Activated CD8-positive, alpha-beta memory T cell treated with anti-CD3 and anti-CD28 coated beads for 24 hours (primary cell): ENCODE data around the gene NRP1.
"Not testable (repeated sequence)": the region's sequence is repeated elsewhere in the genome, so short reads cannot be mapped to it uniquely, and the experiment has no call there.

Source experiments
- DNase-seq: peaks from one replicate; pipeline ENCODE4 v3.0.0-alpha.2; 2020

The NRP1 gene

GRCh38 chr10:33315891-33316290, 18.6 kb downstream of the NRP1 start:
- DNase-seq: no peak

- no peak for DNase-seq
These were observed 19.5 kb downstream of the NRP1 start for GRCh38 chr10:33314811-33315561.

DNA sequence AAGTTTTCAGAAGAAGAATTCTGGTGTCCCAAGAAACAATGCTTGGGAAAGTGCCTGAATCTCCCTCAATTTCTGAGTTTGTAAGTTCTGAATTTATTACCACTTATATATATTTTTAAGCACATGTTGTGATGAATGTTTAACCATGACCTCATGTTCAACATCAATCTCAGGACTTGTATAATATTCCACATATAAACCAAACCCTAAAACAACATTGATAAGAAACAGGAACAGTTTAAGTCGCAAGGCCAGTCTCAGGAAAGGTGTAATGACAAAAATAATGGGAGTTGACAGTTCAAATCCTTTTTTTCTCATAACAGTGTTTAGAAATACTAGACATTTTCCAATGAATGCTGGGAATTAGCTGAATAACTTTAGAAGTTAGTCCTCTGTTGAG, 22.8 kb downstream of the NRP1 start:
- DNase-seq: no peak

DNA sequence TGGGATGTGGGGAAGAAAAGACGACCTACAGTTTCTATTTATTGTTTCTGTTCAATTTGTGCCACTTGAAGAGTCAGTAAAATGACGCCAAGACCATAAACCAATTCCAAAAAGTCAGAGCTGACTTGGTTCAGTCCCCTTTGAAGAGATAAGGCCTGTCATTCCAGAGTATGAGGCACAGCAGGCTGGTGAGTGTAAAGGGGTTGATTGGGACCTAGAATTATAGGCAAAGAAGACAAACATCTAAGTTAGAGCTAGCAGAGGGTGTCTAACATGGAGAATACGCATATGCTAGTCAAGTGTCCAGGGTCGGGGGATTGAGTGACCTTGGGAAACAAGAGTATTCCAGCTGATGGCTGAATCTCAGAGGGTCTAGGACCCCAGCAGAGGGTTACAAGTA, 23.6 kb downstream of the NRP1 start:
- no peak for DNase-seq

DNA sequence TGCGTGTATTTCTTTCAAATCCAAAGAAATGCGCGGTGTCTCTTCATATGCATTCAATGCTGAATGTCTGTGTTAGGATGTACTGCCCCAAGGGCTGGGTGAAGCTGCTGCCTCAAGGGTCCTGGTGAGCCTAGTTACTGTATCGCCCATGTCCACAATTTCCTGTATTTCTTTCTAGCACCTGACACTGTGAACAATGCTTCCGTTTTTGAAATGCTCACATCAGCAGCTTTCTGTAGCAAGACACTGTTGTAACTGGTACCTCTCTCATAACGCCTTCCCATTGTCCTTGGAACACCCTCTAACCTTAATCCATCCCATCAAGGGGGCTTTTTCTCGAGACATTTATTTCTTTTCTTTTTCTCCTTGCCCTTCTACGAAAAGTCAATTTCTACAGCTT, 25.1 kb downstream of the NRP1 start:
- DNase-seq: no peak

GRCh38 chr10:33307835-33308234, 26.6 kb downstream of the NRP1 start:
- DNase-seq: no peak

DNA sequence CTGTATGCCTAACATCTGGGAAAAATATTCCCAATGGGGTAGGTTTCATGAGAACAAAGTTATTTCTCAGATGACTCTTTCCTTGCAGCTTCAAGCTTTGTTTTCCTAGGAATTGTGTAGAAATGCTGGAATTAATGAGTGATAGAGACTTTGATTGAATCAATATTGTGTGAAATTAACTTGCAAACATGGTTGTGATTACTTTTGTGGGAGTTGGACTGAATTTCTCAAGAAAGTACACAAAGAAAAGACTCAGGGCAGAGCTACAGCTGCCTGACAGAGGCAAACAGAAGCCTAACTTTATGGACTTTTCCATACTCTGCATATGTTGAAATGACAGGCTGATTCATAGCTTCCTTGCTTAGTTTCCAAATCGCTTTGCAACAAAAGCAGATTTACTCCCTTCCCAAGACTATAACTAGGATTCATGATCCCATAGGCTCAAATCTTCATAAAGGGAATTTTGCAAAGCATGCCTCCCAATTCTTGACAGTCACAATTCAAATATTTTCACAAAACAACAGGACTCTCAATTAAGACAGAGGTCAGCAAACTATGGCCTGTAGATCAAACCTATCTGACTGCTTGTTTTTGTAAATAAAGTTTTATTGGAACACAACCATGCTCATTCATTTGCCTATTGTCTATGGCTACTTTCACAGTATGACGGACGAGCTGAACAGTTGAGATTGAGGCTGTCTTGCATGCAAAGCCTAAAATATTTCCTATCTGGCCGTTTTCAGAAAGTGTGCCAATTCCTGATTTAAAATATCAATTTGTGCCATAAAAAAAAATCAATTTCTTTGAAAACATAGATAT, 27.6 kb downstream of the NRP1 start:
- DNase-seq: no peak

GRCh38 chr10:33306126-33306525, 28.3 kb downstream of the NRP1 start:
- DNase-seq: no peak

DNA sequence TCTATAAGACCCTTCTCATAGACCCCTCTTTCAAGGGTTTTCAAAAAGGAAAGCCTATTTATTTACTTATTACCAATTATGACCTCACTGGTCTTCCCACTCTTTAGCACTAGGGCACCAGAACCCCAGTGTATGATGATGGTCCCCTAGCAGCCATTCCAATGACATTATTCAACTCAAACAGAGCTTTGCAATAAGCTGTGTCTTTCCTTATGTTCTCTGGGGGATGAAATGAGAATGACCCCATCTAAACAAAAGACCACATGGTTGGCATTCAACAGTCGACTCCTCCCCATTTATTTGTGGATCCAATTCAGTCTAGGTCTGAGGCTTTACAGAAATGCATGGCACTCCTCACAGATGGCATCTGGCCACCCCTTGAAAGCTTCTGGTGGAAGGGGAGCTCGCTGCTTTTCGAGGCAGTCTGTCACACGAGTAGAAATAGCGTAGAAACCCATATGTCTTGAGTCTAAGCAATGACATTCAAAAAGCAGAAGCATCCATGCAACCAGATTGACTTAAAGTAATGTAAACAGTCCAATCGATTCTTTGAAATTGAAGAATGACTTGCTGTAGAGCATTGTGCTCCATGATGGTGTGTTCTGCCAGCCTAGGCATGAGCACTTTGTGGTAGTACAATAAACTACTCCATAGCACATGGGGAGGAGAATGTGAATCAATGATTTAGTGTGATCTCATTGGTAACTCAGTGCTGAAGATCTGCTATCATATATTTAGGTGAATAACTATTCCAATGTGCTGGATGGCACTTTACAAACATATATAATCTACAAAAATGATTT, 29.8 kb downstream of the NRP1 start:
- no peak for DNase-seq

DNA sequence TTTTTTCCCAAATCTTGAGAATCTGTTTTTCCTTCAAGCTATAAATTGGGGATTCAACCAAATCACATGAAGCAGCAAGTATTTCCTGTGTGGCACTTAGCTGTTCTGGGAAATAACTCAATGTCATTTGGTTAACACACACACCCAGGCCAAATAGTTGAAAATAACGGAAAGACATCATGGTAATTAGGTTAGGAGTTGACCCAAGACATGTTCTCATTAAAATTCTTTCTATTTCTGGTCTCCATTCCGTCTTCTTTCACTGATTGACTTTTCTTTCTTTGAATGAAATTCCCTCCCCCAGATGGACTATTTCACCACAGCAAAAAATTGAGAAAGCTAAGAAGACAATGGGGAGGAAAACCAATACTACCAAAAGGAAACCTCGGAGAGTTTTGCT, 30.5 kb downstream of the NRP1 start:
- DNase-seq: no peak

DNA sequence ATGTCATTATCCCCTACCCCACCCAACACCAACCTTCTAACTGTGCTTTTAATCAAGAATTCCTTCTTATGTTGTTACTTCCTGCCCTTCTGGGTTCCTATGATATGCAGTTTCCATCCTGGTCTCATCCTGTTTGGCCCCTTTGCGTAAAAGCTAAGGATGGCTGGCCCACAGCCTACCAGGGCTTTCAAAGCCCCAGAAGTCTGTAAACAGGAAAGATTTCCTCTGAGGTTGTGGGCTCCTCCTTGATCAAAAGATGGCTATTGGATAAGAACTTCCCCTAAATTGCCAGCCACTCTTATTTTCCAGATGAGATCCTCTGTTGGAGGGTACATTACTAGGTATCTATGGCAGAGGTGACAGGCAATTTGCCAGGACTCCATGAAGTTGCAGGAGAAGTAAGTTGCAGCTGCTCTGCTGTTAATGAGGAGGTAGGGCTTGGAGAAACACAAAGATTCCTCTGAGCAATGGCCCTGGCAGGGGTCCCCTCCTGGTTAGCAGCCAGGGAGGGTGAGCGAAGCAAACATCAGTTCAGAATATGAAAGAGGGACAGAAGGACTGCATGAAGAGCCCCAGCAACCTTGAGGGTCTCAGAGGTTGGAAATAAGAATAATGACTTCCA, 32.1 kb downstream of the NRP1 start:
- DNase-seq: no peak

DNA sequence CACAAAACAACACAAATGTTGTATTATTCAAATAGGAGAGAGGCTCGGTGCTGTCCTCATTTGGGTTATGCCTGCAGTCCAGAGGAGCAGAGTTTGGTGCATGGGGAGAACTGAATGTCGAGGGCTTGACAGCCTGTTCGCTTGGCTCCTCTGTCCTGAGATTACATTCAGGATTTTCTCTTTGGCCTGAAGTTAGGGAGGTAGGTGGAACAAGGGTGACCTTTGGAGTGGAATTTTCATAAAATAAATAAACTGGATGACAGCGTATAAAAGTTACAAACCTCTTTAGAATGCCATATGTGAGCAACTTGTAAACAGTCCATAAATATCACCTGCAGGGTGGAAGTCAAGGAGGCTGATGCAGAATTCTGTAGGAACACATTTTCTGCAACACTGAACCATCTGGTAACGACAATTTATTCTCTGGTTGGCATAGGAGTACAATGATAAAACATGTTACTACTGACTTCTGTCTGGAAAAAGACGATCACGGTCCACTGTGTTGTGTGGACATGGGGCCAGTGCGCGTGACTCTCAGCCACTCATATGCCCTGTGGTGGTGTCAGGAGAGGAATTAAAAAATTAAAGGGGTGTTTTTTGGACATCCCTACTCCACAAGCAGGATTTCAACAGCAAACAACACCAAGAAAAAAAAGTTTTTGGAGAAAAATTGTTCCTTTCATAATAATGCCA, 33.2 kb downstream of the NRP1 start:
- no peak for DNase-seq

GRCh38 chr10:33300544-33300943, 33.9 kb downstream of the NRP1 start:
- DNase-seq: not testable (repeated sequence)

GRCh38 chr10:33298893-33299292, 35.6 kb downstream of the NRP1 start:
- DNase-seq: no peak

DNA sequence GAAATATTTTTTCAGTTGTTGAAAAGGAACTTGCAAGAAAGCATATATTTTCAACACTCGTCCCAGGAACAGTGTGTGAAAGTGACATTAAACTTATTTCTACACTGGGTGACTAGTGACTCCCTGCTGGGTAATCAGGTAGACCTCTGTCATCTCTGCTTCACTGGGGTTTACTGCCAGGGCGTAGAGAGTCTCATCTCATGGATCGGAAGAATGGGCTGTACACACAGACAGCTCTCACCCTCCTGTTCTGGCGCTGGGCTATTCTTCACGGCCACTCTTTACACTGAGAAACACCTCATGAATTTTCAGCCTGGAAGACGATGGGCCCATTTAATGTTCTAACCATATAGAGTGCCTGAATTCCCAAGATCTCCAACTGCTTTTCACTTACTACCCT, 36.4 kb downstream of the NRP1 start:
- no peak for DNase-seq

- DNase-seq: no peak
These were observed 38.6 kb downstream of the NRP1 start for GRCh38 chr10:33295851-33296250.

DNA sequence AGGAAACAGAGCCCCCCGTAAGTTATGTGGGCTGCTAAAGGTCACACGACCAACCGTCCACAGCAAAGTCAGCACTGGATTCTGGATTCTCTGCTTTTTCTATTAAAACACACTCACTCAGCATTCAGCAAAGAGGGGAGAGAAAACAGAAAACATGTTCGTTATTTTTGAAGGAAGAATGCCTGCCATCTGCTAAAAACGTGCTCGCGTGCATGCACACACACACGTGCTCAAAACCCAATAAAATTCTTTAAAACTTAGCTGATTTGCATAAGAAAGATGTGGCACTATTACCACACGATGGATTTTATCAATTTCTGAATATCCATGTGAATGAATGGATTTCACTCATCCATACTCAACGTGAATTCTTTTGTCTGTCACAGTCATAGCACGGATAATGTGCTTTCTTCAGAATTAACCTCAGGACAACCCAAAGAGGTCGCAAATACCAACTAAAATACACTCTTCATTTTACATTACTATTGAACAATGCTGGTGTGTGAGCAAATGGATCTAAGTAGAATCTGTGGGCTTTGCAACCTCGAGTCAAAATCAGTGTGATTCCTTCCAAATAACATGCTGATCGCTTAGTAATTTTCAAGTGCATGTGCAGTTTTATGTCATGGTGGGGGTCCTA, 40.8 kb downstream of the NRP1 start:
- DNase-seq: no peak

DNA sequence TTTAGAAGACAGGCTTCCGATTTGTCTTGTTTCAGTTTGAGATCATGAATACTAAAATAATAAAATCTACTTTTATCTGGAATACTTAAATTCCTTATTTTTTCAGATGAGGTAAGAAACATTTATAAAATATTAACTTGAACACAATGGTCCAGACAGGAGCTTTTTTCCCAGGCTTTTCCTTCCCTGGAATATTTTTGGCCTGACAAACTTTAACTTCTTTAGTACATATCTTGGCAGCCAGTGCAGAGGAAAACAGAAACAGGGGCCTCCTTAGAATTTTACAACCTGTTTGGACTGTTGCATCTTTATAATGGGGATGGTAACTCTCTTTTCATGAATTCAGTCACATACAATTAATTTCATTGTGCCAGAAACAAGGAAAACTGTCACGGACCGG, 41.4 kb downstream of the NRP1 start:
- DNase-seq: no peak

GRCh38 chr10:33291053-33291592, 43.3 kb downstream of the NRP1 start:
- DNase-seq: no peak

DNA sequence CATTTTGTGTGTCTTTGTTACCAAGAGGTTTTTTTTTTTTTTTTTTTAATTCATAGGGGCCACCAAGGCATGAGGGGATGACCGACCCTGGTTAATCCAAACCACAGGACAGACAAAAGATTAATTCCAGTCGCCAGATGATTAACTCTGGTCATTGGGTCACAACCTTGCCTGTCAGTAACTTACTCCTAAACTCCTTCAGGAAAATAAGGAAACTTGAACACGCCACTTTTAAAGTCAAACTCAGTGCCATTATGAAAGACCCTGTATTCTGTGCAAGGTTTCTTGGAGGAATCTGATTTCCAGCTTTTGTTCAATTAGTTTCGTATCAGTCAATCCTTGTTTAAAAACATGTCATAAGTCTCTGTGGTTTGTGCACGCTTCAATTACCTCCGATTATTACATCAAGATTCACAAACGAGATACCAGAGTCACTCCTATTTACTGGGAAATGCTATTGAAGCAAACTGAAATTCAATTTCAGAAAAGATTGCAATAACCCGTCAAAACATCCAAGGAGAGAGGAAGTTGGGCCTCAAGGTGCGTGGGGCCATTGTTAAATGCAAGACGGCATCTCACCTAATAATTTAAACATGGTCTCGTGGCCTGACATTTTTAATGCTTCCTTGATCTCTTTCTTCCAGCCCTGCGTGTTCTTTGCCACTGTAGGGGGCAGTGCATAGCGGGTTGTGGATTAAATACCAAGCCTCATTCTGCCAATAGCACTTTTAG, 44.0 kb downstream of the NRP1 start:
- DNase-seq: no peak

- DNase-seq: no peak
These were observed 44.7 kb downstream of the NRP1 start for GRCh38 chr10:33289776-33290175.
